Right atrium auricular region (tissue), 2 donors: ENCODE data around the gene FUT6. TPM values are rescaled to one million over a fixed set of nuclear protein-coding genes. Genes with fewer than 3 reads are reported as not detected.

Experiments
- DNase-seq: peaks from one replicate; pipeline ENCODE4 v3.0.0-alpha.2; 2019; ENCODE audit warnings: low spot score
- H3K27ac ChIP-seq, 2 donors: fragments of 200-600 bp; sonication (generic); 1 replicate in 1 of 2; 2 replicates in 1 of 2; pipeline ENCODE4 v1.5.1; 2016 to 2019
- H3K27me3 ChIP-seq, 2 donors: fragments of 200-600 bp; sonication (generic); one replicate each; pipeline versions ENCODE4 v1.5.1 to v1.6.0; 2017 to 2019
- H3K36me3 ChIP-seq: fragments of 200-600 bp; sonication (generic); one replicate; pipeline ENCODE4 v1.5.1; 2016
- H3K4me1 ChIP-seq, 2 donors: fragments of 200-600 bp; sonication (generic); one replicate each; pipeline versions ENCODE4 v1.5.1 to v1.6.0; 2017 to 2019
- H3K4me3 ChIP-seq, 2 donors: fragments of 200-600 bp; sonication (generic); 1 replicate in 1 of 2; 2 replicates in 1 of 2; pipeline ENCODE4 v1.5.1; 2017 to 2019; ENCODE audit warnings: mild to moderate bottlenecking in 1 of 2, moderate library complexity in 1 of 2
- H3K9me3 ChIP-seq, 2 donors: fragments of 200-600 bp; sonication (generic); one replicate each; pipeline ENCODE4 v1.5.1; 2019
- CTCF ChIP-seq, 2 donors: fragments of 200-600 bp; sonication (generic); IDR thresholded peaks; one replicate each; pipeline ENCODE4 v1.5.1; 2019; ENCODE audit warnings: antibody characterized with exemption in 2 of 2
- total RNA-seq, 2 donors: library from RNA; depleted of rRNA; stranded (reverse); fragments of >200 nt; gene quantifications; one replicate each; pipeline ENCODE4 v1.1.0, GENCODE V29; 2016

The FUT6 gene
- total RNA-seq, 2 donors from 2014 or later: not detected

GRCh38 chr19:5804516-5805461, 34.7 kb downstream of the FUT6 start, which contains the start of gene NRTN:
Gene NRTN, plus strand, starts transcription at chr19:5805067. Its CDS starts 19,099 bp downstream, at chr19:5824166.
- Histone ChIP-seq H3K27ac (peak within 1 kb of the TSS; percentile 85 to 92), H3K4me3 (peak within 1 kb of the TSS; percentile 55 to 56), H3K4me1 (peaks cover 0 to 27% of the 10 kb centered on the region in 2 donors), H3K27me3 (peaks cover 0 to 7% of the 10 kb centered on the region in 2 donors), H3K36me3 (no peaks in the 10 kb centered on the region), H3K9me3 (no peaks in the 10 kb centered on the region)
- TF ChIP-seq CTCF (IDR thresholded peaks at IDR 0.05): no peak
- no peak for DNase-seq

- DNase-seq: peak; percentile 72
- peak; percentile 85 to 90 for TF ChIP-seq CTCF (IDR thresholded peaks at IDR 0.05)
- H3K9me3 ChIP-seq: no peaks in the 10 kb centered on the region
- H3K27ac ChIP-seq: peak overlapping the region; percentile 67 to 71
- H3K36me3 ChIP-seq: no peaks in the 10 kb centered on the region
- H3K4me3 ChIP-seq: peak overlapping the region; percentile 15 to 56
- peaks cover 0 to 35% of the 10 kb centered on the region in 2 donors for H3K4me1 ChIP-seq
- peaks cover 0 to 7% of the 10 kb centered on the region in 2 donors for H3K27me3 ChIP-seq
Measured at GRCh38 chr19:5803752-5804515, 35.6 kb downstream of the FUT6 start.

- H3K27me3 ChIP-seq: peaks cover 0 to 7% of the 10 kb centered on the region in 2 donors
- H3K4me1 ChIP-seq: peaks cover 0 to 39% of the 10 kb centered on the region in 2 donors
- H3K4me3 ChIP-seq: peak overlapping the region; percentile 15 to 56
- no peaks in the 10 kb centered on the region for H3K36me3 ChIP-seq
- DNase-seq: no peak
- no peaks in the 10 kb centered on the region for H3K9me3 ChIP-seq
- H3K27ac ChIP-seq: no peak overlapping the region
- TF ChIP-seq CTCF (IDR thresholded peaks at IDR 0.05): no peak
Measured at GRCh38 chr19:5803441-5803751, 36.1 kb downstream of the FUT6 start.

GRCh38 chr19:5801796-5802619, 37.5 kb downstream of the FUT6 start:
- Histone ChIP-seq H3K36me3 (no peaks in the 10 kb centered on the region), H3K27me3 (peaks cover 0 to 7% of the 10 kb centered on the region in 2 donors), H3K27ac (no peak overlapping the region), H3K4me1 (peaks cover 0 to 39% of the 10 kb centered on the region in 2 donors), H3K4me3 (no peak overlapping the region), H3K9me3 (no peaks in the 10 kb centered on the region)
- no peak for DNase-seq
- no peak for TF ChIP-seq CTCF (IDR thresholded peaks at IDR 0.05)
